ENCODE results near the gene PAPOLG. TPM values are rescaled to one million over a fixed set of nuclear protein-coding genes. Genes with fewer than 3 reads are reported as not detected.

The PAPOLG gene
- polyA plus RNA-seq, 3 donors: 4.7 to 8.9 (median 8.0) TPM

- TF ChIP-seq CTCF (IDR thresholded peaks at IDR 0.05): no peak
- H3K27me3 ChIP-seq (ENCODE audit: control insufficient read depth in 2 of 2, insufficient read depth in 2 of 2, low read length in 2 of 2): no peaks in the 10 kb centered on the region
- no peaks in the 10 kb centered on the region for H3K79me2 ChIP-seq (ENCODE audit: insufficient read depth, low read length)
- Mint-ChIP-seq H3K27ac (peak overlapping the region in 1 of 7 donors; percentile 54), H3K27me3 (ENCODE audit: low read depth in 3 of 3) (peaks cover 0 to 7% (median 2%) of the 10 kb centered on the region in 3 donors), H3K4me3 (no peak overlapping the region), H3K4me1 (peaks cover 28% of the 10 kb centered on the region), H3K36me3 (no peaks in the 10 kb centered on the region), H3K9me3 (peaks cover 0 to 2% (median 0%) of the 10 kb centered on the region in 7 donors)
- peaks cover 25 to 29% of the 10 kb centered on the region in 2 donors for H3K4me1 ChIP-seq (ENCODE audit: control insufficient read depth in 1 of 2, insufficient read depth in 2 of 2, low read length in 2 of 2)
- WGBS (ENCODE audit: insufficient coverage): no CpG with 5 or more reads among the region's 1 CpG
- H4K20me1 ChIP-seq (ENCODE audit: insufficient read depth, low read length): no peaks in the 10 kb centered on the region
- no peaks in the 10 kb centered on the region for H3K36me3 ChIP-seq (replicated peaks in 1 of 2; ENCODE audit: control insufficient read depth in 1 of 2, insufficient read depth in 2 of 2, low read length in 2 of 2)
- no peak overlapping the region for H3K4me3 ChIP-seq (replicated peaks in 1 of 3; ENCODE audit: low read depth in 2 of 3, low read length in 3 of 3)
- H3K27ac ChIP-seq (ENCODE audit: low read depth in 1 of 2, low read length in 2 of 2): no peak overlapping the region
- H3K9ac ChIP-seq (ENCODE audit: insufficient read depth, low read length, poor library complexity, severe bottlenecking): no peak overlapping the region
- DNase-seq: no peak
- H3K9me3 ChIP-seq (replicated peaks in 1 of 2; ENCODE audit: control insufficient read depth in 1 of 2, insufficient read depth in 1 of 2, low read length in 2 of 2): no peaks in the 10 kb centered on the region
- H2AFZ ChIP-seq (ENCODE audit: insufficient read depth, low read depth, low read length, poor library complexity, severe bottlenecking): no peak overlapping the region
- intact Hi-C loops (cut with micrococcal nuclease): no loop called here
- no peak overlapping the region for H3K4me2 ChIP-seq (replicated peaks; ENCODE audit: extremely low read depth, low read length, poor library complexity, severe bottlenecking)
Measured at GRCh38 chr2:60837123-60837522, 81.1 kb downstream of the PAPOLG start.

DNA sequence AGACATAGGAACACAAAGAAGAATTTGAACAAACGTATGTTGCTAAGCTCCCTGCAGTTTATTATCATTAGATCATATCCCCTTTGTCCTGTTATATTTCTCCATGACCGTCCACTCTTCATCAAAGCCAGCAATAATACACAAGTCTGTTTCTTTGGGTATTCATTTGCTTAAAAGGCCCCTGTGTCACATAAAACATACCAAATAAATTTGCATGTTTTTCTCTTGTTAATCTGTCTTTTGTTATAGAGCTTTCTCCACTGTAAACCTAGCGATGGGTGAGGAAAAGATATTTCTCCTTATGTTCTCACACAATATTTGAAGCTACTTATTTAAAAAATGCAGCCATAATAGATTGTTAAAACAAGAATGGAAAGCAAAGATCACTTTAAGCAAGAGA lies 82.4 kb downstream of the PAPOLG start:
- Mint-ChIP-seq H3K27me3 (ENCODE audit: low read depth in 3 of 3) (peaks cover 0 to 7% (median 2%) of the 10 kb centered on the region in 3 donors), H3K9me3 (peaks cover 0 to 2% (median 0%) of the 10 kb centered on the region in 7 donors), H3K36me3 (no peaks in the 10 kb centered on the region), H3K4me3 (no peak overlapping the region), H3K4me1 (peaks cover 26% of the 10 kb centered on the region), H3K27ac (no peak overlapping the region)
- 94% methylated on average over 2 of the region's 3 CpGs for WGBS (ENCODE audit: insufficient coverage)
- no peaks in the 10 kb centered on the region for H3K79me2 ChIP-seq (ENCODE audit: insufficient read depth, low read length)
- H3K4me2 ChIP-seq (replicated peaks; ENCODE audit: extremely low read depth, low read length, poor library complexity, severe bottlenecking): no peak overlapping the region
- H3K9ac ChIP-seq (ENCODE audit: insufficient read depth, low read length, poor library complexity, severe bottlenecking): no peak overlapping the region
- no peak for TF ChIP-seq CTCF (IDR thresholded peaks at IDR 0.05)
- H3K4me1 ChIP-seq (ENCODE audit: control insufficient read depth in 1 of 2, insufficient read depth in 2 of 2, low read length in 2 of 2): peaks cover 25 to 28% of the 10 kb centered on the region in 2 donors
- H3K36me3 ChIP-seq (replicated peaks in 1 of 2; ENCODE audit: control insufficient read depth in 1 of 2, insufficient read depth in 2 of 2, low read length in 2 of 2): no peaks in the 10 kb centered on the region
- intact Hi-C loops (cut with micrococcal nuclease): no loop called here
- H3K9me3 ChIP-seq (replicated peaks in 1 of 2; ENCODE audit: control insufficient read depth in 1 of 2, insufficient read depth in 1 of 2, low read length in 2 of 2): no peaks in the 10 kb centered on the region
- H3K4me3 ChIP-seq (replicated peaks in 1 of 3; ENCODE audit: low read depth in 2 of 3, low read length in 3 of 3): no peak overlapping the region
- H4K20me1 ChIP-seq (ENCODE audit: insufficient read depth, low read length): no peaks in the 10 kb centered on the region
- no peak overlapping the region for H2AFZ ChIP-seq (ENCODE audit: insufficient read depth, low read depth, low read length, poor library complexity, severe bottlenecking)
- H3K27me3 ChIP-seq (ENCODE audit: control insufficient read depth in 2 of 2, insufficient read depth in 2 of 2, low read length in 2 of 2): no peaks in the 10 kb centered on the region
- DNase-seq: no peak
- no peak overlapping the region for H3K27ac ChIP-seq (ENCODE audit: low read depth in 1 of 2, low read length in 2 of 2)

Data from CD14-positive monocyte (primary cell).